HUDEP-2 (cell line): Measurements from ENCODE around the gene POLR3H.
A peak's percentile ranks its signal among the peaks of the same experiment; 100 is the strongest.

Experiments
- DNase-seq, 76 experiments: peaks; one replicate each; lab custom pipeline; 2025; ENCODE audit not compliant: unreplicated experiment in 76 of 76; lab: John Stamatoyannopoulos, UW

Gene POLR3H

GRCh38 chr22:41523464-41524221 lies 20.6 kb downstream of the POLR3H start:
- peak in 30 of 76 experiments; percentile 15 to 64 (median 31) for DNase-seq

GRCh38 chr22:41522813-41523212 lies 21.5 kb downstream of the POLR3H start:
- no peak for DNase-seq

DNA sequence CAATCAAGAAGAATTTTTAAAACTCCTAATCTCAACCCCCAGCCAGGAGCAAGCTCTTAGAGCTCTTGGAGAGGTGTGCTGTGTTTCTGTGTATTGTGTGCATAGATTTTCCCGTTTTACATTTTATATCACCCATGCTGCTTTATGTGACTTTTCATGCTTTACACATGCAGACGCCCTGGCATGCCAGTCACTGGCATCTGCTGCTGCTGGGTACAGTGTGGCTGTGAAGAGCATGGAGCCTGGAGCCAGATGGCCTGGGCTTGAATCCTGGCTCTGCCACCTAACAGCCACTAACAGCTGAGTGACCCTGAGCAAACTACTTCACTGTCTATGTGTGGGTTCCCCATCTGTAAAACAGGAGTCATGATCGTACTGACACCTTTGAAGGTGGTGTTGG lies 23.1 kb downstream of the POLR3H start:
- no peak for DNase-seq

- no peak for DNase-seq
Measured at GRCh38 chr22:41518048-41518347, 26.3 kb downstream of the POLR3H start.

- DNase-seq: peak in 34 of 76 experiments; percentile 8 to 63 (median 34)
Measured at GRCh38 chr22:41517172-41518047, 26.9 kb downstream of the POLR3H start.

- DNase-seq: no peak
Measured at GRCh38 chr22:41516462-41516861, 27.8 kb downstream of the POLR3H start.

DNA sequence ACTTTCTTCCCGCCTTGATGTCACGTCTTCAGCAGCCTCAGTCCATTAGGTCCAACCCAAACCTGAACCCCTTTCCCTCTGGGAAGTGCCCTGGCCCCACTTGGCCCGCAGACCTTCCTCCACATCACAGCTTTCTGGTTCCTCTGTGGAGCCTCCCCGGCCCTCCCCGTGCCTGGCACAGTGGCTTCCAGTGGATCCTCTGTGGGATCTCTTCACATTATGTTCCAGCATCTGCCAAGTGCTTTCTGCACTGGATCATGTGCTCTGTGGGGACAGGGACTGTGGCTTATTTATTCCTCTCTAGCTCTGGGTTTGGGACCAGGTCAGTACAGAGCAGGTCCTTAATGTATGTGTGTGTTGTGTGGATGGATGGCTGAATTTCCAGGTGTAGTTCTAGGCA lies 30.9 kb downstream of the POLR3H start:
- DNase-seq: no peak

GRCh38 chr22:41512421-41513194 lies 31.7 kb downstream of the POLR3H start:
- DNase-seq: peak in 52 of 76 experiments; percentile 11 to 70 (median 42)

DNA sequence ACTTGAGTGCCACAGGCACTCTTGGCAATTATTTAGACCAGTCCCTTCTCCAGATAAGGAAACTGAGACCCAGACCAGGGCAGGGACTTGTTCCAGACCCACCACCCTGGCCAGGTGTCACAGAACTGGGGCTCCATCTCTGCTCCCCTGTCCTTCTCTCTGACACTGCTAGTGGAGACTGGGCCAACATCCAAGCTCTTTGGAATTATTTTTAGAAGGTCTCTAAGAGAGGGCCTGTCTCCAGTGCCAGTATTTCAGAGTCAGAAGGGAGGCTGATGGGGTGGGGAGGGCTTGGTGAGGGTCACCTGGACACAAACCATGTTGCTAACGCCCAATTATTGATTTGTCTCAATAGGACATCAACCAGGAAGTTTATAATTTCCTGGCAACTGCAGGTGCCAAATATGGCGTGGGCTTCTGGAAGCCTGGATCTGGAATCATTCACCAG lies 32.7 kb downstream of the POLR3H start:
- DNase-seq: no peak

GRCh38 chr22:41508770-41509170 lies 35.5 kb downstream of the POLR3H start:
- no peak for DNase-seq

GRCh38 chr22:41507330-41508063 lies 36.8 kb downstream of the POLR3H start:
- DNase-seq: no peak

GRCh38 chr22:41505511-41506220 lies 38.6 kb downstream of the POLR3H start:
- DNase-seq: peak in 2 of 76 experiments; percentile 18 to 34

DNA sequence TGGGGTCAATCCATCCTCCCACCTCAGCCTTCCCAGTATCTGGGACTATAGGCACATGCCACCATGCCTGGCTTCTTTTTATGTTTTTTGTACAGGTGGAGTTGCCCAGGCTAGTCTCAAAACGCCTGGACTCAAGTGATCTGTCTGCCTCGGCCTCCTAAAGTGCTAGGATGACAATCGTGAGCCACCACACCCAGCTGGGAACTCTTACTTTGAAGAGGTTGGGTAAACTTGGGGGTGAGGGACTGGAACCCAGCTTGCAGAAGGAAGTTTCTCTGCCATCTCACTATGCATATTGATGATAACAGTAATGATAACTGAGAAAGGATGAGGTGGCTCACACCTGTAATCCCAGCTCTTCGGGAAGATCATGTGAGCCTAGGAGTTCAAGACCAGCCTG lies 39.5 kb downstream of the POLR3H start:
- peak in 1 of 76 experiments; percentile 15 for DNase-seq

DNA sequence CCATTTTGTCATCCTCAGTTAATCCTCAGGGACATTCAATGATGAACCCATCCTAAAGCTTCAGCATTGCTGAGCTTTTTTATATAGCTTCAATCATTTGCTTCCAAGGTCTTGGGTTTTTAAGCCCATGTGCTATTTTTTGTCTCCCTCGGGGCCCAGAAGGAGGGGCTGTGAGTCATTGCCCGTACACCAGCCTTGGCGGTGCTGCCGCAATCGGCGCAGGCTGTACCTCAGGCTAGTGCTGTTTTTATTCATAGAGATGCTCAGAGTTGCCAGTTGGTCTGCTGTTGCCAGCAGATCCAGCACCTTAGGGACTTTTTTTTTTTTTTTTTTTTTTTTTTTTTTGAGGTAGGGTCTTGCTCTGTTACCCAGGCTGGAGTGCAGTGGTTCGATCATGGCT lies 39.9 kb downstream of the POLR3H start:
- no peak for DNase-seq

GRCh38 chr22:41501209-41501608 lies 43.1 kb downstream of the POLR3H start:
- DNase-seq: peak in 19 of 76 experiments; percentile 8 to 43 (median 19)

GRCh38 chr22:41500303-41500702 lies 44.0 kb downstream of the POLR3H start:
- DNase-seq: no peak

DNA sequence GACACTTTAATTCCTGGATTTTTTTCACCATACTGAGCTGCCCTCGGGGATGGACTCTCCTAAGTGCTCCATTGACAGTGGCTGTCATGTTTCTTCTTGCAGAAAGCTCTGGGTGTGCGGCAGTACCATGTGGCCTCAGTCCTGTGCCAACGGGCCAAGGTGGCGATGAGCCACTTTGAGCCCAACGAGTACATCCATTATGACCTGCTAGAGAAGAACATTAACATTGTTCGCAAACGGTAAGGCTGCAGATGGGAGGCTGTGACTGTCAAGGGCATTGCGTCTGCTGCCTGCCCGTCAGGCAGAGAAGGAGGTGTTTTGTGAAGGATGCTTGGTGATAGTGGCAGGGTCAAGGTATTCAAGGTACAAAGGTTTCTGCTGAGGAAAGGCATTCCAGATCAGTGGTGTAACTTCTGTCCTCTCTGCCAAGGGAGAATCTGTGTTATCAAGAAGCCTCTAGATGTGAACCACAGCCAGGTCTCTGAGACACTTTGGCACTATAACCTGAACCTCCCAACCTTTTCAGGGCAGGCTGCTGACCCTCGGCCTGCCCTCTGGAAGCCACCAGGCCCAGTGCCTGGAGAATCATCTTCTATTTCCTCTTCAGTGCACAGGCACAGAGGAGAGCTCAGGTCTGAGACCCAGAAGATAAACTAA lies 44.5 kb downstream of the POLR3H start:
- DNase-seq: no peak

DNA sequence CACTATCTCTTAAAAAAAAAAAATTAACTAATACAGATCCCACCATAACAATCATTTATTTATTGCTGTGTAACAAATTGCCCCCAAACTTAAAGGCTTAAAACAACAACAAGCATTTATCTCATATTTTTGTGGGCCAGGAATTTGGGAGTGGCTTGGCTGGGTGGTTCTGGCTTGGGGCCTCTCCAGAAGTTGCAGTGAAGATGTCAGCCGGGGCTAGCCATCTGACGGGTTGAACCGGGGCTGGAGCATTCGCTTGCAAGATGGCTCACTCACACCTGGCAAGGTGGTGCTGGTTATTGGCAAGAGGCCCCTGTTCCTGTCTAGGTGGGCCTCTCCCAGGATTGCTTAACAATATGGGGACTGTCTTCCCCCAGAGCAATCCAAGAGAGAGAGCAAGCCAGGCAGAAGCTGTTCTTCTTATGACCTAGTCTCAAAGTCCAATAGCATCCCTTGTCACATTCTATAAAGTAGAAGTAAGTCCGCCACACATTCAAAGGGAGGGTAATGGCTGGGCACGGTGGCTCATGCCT lies 45.9 kb downstream of the POLR3H start:
- peak in 7 of 76 experiments; percentile 5 to 26 (median 15) for DNase-seq
